ENCODE results near the gene KCNH8. TPM values are rescaled to one million over a fixed set of nuclear protein-coding genes. Genes with fewer than 3 reads are reported as not detected.

KCNH8 gene
- total and polyA plus RNA-seq, 4 donors, result 0.02 to 0.08 (median 0.05) TPM; not detected in 1

GRCh38 chr3:19365471-19365870 is 217.2 kb downstream of the KCNH8 start:
- Histone ChIP-seq H3K27me3 (ENCODE audit: control insufficient read depth in 4 of 4, insufficient read depth in 4 of 4, low read length in 3 of 4) (no peaks in the 10 kb centered on the region), H3K9me3 (ENCODE audit: control insufficient read depth in 4 of 4, low read length in 3 of 4) (no peaks in the 10 kb centered on the region), H3K4me3 (ENCODE audit: low read depth in 1 of 3, low read length in 3 of 3) (no peak overlapping the region), H3K4me1 (ENCODE audit: control insufficient read depth in 4 of 4, insufficient read depth in 4 of 4, low read length in 3 of 4) (no peaks in the 10 kb centered on the region), H3K27ac (ENCODE audit: low read depth in 1 of 2, low read length in 2 of 2) (no peak overlapping the region), H3K36me3 (ENCODE audit: control insufficient read depth in 4 of 4, insufficient read depth in 3 of 4, low read depth in 1 of 4, low read length in 3 of 4) (no peaks in the 10 kb centered on the region), H3K9ac (ENCODE audit: low read depth in 1 of 2, low read length in 2 of 2) (no peak overlapping the region)
- WGBS, result 58% methylated on average over 6 of the region's 6 CpGs
- no peak for TF ChIP-seq CTCF (IDR thresholded peaks at IDR 0.05; ENCODE audit: low read depth, low read length, missing input control)
- TF ChIP-seq HNF4A (conservative IDR thresholded peaks at IDR 0.05), result no peak
- TF ChIP-seq ATF3 (IDR thresholded peaks at IDR 0.05), result no peak
- no peak for DNase-seq (ENCODE audit: low spot score)

- Histone ChIP-seq H3K4me3 (ENCODE audit: low read depth in 1 of 3, low read length in 3 of 3) (no peak overlapping the region), H3K36me3 (ENCODE audit: control insufficient read depth in 4 of 4, insufficient read depth in 3 of 4, low read depth in 1 of 4, low read length in 3 of 4) (no peaks in the 10 kb centered on the region), H3K4me1 (ENCODE audit: control insufficient read depth in 4 of 4, insufficient read depth in 4 of 4, low read length in 3 of 4) (no peaks in the 10 kb centered on the region), H3K9me3 (ENCODE audit: control insufficient read depth in 4 of 4, low read length in 3 of 4) (peaks cover 0 to 2% (median 0%) of the 10 kb centered on the region in 4 donors), H3K27me3 (ENCODE audit: control insufficient read depth in 4 of 4, insufficient read depth in 4 of 4, low read length in 3 of 4) (no peaks in the 10 kb centered on the region), H3K27ac (ENCODE audit: low read depth in 1 of 2, low read length in 2 of 2) (no peak overlapping the region), H3K9ac (ENCODE audit: low read depth in 1 of 2, low read length in 2 of 2) (no peak overlapping the region)
- TF ChIP-seq RAD21 (IDR thresholded peaks at IDR 0.05) (no peak), GABPA (IDR thresholded peaks at IDR 0.05 in 1 of 2, conservative IDR thresholded peaks at IDR 0.05 in 1 of 2) (no peak), HNF4A (conservative IDR thresholded peaks at IDR 0.05) (no peak), TAF1 (conservative IDR thresholded peaks at IDR 0.05) (no peak), MAX (IDR thresholded peaks at IDR 0.05) (no peak), YY1 (IDR thresholded peaks at IDR 0.05) (no peak), RXRA (IDR thresholded peaks at IDR 0.05) (no peak), HNF4G (IDR thresholded peaks at IDR 0.05) (no peak), FOXA1 (IDR thresholded peaks at IDR 0.05) (no peak), ZBTB33 (IDR thresholded peaks at IDR 0.05) (no peak), EGR1 (IDR thresholded peaks at IDR 0.05; ENCODE audit: low read depth in 2 of 2) (no peak), JUND (IDR thresholded peaks at IDR 0.05) (no peak), NR2F2 (IDR thresholded peaks at IDR 0.05) (no peak), FOXA2 (IDR thresholded peaks at IDR 0.05) (no peak), SP1 (IDR thresholded peaks at IDR 0.05) (no peak), REST (IDR thresholded peaks at IDR 0.05) (no peak)
- DNase-seq (ENCODE audit: low spot score), result no peak
- WGBS, result 79% methylated on average over 3 of the region's 3 CpGs
Observed at GRCh38 chr3:19384868-19385267, 236.6 kb downstream of the KCNH8 start.
